C4-2B (cell line): Measurements from ENCODE around the gene ARIH2.

ENCODE experiments used
- H3K27ac ChIP-seq: fragments of 450-650 bp; 2 replicates; pipeline ENCODE4 v1.5.1; 2017
- ZFX ChIP-seq: fragments of 450-650 bp; IDR thresholded peaks from 2 replicates; pipeline ENCODE4 v1.6.1; 2017
- TF ChIP-seq, protein P1 (sequence below): fragments of 450-650 bp; conservative IDR thresholded peaks from 2 replicates; pipeline ENCODE4 v1.5.1; 2017; ENCODE audit warnings: mild to moderate bottlenecking

The ARIH2 gene

DNA sequence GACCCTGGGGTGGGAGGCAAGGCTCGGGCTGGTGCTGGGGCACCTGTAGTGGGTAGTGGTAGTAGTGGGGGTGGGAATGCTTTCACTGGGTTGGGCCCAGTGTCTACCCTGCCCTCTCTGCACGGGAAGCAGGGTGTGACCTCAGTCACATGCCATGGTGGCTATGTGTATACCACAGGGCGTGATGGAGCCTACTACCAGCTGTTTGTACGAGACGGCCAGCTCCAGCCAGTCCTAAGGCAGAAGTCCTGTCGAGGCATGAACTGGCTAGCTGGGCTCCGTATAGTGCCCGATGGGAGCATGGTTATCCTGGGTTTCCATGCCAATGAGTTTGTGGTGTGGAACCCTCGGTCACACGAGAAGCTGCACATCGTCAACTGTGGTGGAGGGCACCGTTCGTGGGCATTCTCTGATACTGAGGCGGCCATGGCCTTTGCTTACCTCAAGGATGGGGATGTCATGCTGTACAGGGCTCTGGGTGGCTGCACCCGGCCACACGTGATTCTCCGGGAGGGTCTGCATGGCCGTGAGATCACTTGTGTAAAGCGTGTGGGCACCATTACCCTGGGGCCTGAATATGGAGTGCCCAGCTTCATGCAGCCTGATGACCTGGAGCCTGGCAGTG, 94.6 kb downstream of the ARIH2 start:
- TF ChIP-seq, protein P1, sequence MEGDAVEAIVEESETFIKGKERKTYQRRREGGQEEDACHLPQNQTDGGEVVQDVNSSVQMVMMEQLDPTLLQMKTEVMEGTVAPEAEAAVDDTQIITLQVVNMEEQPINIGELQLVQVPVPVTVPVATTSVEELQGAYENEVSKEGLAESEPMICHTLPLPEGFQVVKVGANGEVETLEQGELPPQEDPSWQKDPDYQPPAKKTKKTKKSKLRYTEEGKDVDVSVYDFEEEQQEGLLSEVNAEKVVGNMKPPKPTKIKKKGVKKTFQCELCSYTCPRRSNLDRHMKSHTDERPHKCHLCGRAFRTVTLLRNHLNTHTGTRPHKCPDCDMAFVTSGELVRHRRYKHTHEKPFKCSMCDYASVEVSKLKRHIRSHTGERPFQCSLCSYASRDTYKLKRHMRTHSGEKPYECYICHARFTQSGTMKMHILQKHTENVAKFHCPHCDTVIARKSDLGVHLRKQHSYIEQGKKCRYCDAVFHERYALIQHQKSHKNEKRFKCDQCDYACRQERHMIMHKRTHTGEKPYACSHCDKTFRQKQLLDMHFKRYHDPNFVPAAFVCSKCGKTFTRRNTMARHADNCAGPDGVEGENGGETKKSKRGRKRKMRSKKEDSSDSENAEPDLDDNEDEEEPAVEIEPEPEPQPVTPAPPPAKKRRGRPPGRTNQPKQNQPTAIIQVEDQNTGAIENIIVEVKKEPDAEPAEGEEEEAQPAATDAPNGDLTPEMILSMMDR = no peak
- TF ChIP-seq ZFX = no peak
- H3K27ac ChIP-seq = no peak overlapping the region

DNA sequence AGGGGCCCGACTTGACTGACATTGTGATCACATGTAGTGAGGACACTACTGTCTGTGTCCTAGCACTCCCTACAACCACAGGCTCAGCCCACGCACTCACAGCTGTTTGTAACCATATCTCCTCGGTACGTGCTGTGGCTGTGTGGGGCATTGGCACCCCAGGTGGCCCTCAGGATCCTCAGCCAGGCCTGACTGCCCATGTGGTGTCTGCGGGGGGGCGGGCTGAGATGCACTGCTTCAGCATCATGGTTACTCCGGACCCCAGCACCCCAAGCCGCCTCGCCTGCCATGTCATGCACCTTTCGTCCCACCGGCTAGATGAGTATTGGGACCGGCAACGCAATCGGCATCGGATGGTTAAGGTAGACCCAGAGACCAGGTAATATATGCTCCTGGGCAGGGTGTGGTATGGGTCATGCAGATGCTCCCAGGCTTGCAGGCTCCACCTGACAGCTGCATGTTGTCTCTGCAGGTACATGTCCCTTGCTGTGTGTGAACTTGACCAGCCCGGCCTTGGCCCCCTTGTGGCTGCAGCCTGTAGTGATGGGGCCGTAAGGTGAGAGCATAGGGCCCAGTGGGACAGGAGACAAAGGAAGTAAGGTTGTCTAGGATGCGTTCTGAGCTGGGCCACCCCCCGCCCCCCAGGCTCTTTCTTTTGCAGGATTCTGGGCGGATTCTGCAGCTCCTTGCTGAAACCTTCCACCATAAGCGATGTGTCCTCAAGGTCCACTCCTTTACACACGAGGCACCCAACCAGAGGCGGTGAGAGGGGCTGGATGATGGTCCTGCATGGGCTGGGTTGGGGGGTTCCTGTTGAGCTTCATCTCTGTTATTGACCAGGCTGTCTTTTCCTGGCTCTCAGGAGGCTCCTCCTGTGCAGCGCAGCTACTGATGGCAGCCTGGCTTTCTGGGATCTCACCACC, 95.4 kb downstream of the ARIH2 start:
- no peak for TF ChIP-seq ZFX
- TF ChIP-seq, protein P1 = peak; percentile 74
- no peak overlapping the region for H3K27ac ChIP-seq

DNA sequence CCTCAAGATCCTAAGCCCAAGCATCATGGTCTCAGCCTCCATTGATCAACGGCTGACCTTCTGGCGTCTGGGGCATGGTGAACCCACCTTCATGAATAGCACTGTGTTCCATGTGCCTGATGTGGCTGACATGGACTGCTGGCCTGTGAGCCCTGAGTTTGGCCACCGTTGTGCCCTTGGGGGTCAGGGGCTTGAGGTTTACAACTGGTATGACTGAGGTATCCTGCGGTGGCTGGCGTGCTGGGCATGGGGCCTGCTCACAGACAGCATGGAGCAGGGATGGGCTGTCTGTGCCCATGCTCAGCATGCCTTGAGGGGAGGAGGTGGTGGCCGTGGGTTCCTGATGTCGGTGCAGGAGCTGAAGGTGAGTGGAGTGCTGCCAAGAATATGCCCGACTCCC, 96.4 kb downstream of the ARIH2 start:
- TF ChIP-seq, protein P1 = no peak
- no peak for TF ChIP-seq ZFX
- H3K27ac ChIP-seq = no peak overlapping the region

DNA sequence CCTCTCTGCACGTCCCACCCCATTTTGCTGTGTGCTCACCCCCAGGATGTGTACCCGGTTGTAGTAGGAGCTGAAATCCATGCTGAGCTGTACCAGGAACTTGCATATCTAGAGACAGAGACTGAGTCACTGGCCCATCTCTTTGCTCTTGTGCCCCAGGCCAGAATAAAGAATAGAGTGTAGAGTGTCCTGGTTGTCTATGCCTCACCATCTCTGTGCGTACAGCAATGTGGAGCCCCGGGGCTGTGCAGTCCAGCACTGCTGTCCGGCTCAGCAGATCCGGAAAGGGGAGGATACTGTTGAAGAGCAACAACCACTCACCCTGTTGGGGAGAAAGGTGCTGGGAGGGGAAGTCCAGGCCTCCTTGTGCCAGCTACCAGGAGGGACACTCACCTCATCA, 97.1 kb downstream of the ARIH2 start:
- H3K27ac ChIP-seq = no peak overlapping the region
- no peak for TF ChIP-seq ZFX
- TF ChIP-seq, protein P1 = no peak

DNA sequence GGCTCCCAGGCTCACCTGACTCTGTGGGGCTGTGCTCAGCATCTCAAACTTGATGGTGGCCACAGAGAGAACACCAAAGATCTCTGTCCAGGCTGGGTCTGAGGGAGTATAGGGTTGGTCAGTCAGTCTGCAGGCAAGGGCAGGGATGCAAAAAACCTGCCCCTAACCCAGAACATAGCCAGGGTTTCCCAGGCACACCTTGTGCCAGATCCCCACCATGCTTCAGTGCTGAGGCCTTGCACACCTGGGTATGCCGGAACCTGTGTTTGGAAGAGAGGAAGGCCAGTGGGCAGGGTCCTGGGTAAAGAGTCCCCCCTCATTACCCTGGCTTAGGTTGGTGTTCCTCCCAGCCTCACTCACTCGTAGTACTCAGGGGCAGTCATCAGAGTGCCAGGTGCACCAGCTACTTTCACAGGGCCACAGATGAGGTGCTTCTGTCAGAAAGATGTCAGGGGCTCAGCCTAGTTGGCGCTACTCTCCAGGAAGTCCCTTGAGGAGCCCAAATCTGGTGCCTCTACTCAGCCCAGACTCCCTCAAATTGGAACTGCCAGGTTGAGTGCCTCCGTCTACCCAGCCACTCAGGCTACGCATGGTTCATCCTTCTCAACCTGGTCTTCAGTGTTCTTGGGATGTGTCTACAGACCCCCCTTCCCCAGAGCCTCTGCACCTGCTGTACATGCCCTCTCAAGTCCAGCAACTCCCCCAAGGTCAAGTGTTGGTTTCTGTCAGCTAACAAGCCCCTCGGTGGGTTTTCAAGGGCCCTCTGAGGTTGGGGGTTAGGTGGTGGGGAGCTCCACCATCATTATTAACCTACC, 98.0 kb downstream of the ARIH2 start:
- TF ChIP-seq, protein P1 = no peak
- no peak for TF ChIP-seq ZFX
- peak overlapping the region; percentile 98 for H3K27ac ChIP-seq

DNA sequence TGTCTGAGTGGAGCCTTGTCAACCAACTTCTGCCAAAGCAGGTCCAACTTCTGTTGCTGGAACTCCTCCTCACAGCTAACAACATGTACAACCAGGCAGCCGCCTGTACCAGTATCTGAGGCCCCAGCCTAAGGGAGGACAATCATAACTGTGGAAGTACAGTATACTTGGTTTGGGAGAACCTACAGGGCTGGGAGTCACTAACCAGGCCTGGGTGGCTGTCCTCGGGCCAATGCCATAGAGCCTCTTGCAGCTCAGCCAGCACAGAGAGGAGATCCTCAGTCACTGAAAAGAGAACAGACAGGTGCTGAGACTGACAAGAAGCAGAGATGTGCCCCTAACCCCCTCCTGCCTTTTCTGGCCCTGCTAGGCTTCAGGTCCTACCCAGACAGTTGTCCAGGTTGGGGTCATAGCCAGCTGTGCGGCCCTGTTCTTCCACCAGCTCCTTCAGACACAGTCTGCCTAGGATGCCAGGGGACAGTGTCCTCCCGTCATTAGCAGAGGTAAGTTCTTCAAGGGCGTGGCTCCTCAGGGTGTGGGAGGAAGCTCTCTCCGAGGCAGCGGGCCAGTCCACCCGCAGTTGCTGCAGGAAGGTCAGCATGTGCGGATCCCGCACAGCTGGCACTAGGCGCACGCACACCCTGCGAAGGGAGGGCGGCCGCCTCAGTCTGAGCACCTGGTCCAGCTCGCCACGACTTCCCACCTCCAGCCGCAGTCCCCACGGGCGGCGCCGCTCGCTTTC, 98.8 kb downstream of the ARIH2 start:
- no peak for TF ChIP-seq ZFX
- TF ChIP-seq, protein P1 = no peak
- peak overlapping the region; percentile 98 for H3K27ac ChIP-seq
